Measurements from ENCODE around the gene CORO1C.
"Not testable (repeated sequence)": the region's sequence is repeated elsewhere in the genome, so short reads cannot be mapped to it uniquely, and the experiment has no call there.

The CORO1C gene

GRCh38 chr12:108756421-108756820, 25.1 kb upstream of the CORO1C start:
- POLR2A ChIA-PET = no interaction called here

GRCh38 chr12:108755481-108755880, 24.2 kb upstream of the CORO1C start:
- no peak for TF ChIP-seq CTCF (IDR thresholded peaks at IDR 0.05; ENCODE audit: control extremely low read depth, extremely low read depth, low read depth, missing control alignments)
- ChIA-PET CTCF (no interaction called here), POLR2A (no interaction called here)
- DNase-seq (ENCODE audit: extremely low spot score) = no peak

More at GRCh38 chr12:108756421-108756820, 25.1 kb upstream of the CORO1C start:
- no peak for TF ChIP-seq CTCF (IDR thresholded peaks at IDR 0.05; ENCODE audit: control extremely low read depth, extremely low read depth, low read depth, missing control alignments)
- CTCF ChIA-PET = no interaction called here
- no peak for DNase-seq (ENCODE audit: extremely low spot score)

GRCh38 chr12:108753976-108754375, 22.7 kb upstream of the CORO1C start:
- TF ChIP-seq CTCF (IDR thresholded peaks at IDR 0.05; ENCODE audit: control extremely low read depth, extremely low read depth, low read depth, missing control alignments) = no peak
- ChIA-PET CTCF (interaction anchor here (1.0 to 1.6 kb wide), 5 partner anchors 11 to 358 kb away, joined by 3 to 6 read pairs (median 4); no protein-coding TSS in a partner anchor), POLR2A (no interaction called here)
- no peak for DNase-seq (ENCODE audit: extremely low spot score)

GRCh38 chr12:108752387-108752786, 21.1 kb upstream of the CORO1C start:
- DNase-seq (ENCODE audit: extremely low spot score) = no peak
- ChIA-PET POLR2A (no interaction called here), CTCF (interaction anchor here (1.2 to 1.3 kb wide), 3 partner anchors 34 to 132 kb away, joined by 3 to 5 read pairs (median 4); no protein-coding TSS in a partner anchor)
- TF ChIP-seq CTCF (IDR thresholded peaks at IDR 0.05; ENCODE audit: control extremely low read depth, extremely low read depth, low read depth, missing control alignments) = no peak

GRCh38 chr12:108751821-108752220, 20.5 kb upstream of the CORO1C start:
- ChIA-PET CTCF (interaction anchor here (1.2 to 1.3 kb wide), 2 partner anchors 51 to 132 kb away, joined by 3 to 5 read pairs; no protein-coding TSS in a partner anchor), POLR2A (no interaction called here)
- no peak for DNase-seq (ENCODE audit: extremely low spot score)
- TF ChIP-seq CTCF (IDR thresholded peaks at IDR 0.05; ENCODE audit: control extremely low read depth, extremely low read depth, low read depth, missing control alignments) = no peak

- DNase-seq (ENCODE audit: extremely low spot score); POLR2A ChIA-PET: not testable (repeated sequence)
- CTCF ChIA-PET = interaction anchor here (1.3 kb wide), 1 partner anchor 52 kb away, joined by 4 read pairs; no protein-coding TSS in a partner anchor
Observed at GRCh38 chr12:108751003-108751402, 19.7 kb upstream of the CORO1C start.

- DNase-seq (ENCODE audit: extremely low spot score) = no peak
- no peak for TF ChIP-seq CTCF (IDR thresholded peaks at IDR 0.05; ENCODE audit: control extremely low read depth, extremely low read depth, low read depth, missing control alignments)
- POLR2A ChIA-PET = no interaction called here
- CTCF ChIA-PET = interaction anchor here (1.3 kb wide), 1 partner anchor 53 kb away, joined by 4 read pairs; no protein-coding TSS in a partner anchor
Observed at GRCh38 chr12:108750526-108750925, 19.2 kb upstream of the CORO1C start.

All from GM10248 (cell line).